ENCODE data around the gene PDCD1LG2.

- TF ChIP-seq CTCF (IDR thresholded peaks at IDR 0.05) (no peak), POLR2AphosphoS5 (IDR thresholded peaks at IDR 0.05; ENCODE audit: low read depth, low read length) (no peak), REST (IDR thresholded peaks at IDR 0.05; ENCODE audit: insufficient read depth in 1 of 2, low read depth in 2 of 2, low read length in 1 of 2) (no peak), SIN3A (IDR thresholded peaks at IDR 0.05; ENCODE audit: borderline replicate concordance, insufficient read depth, low read depth, low read length) (no peak)
These were observed 42.9 kb downstream of the PDCD1LG2 start for GRCh38 chr9:5553211-5553610.

All from Panc1 (cell line).